Measurements from ENCODE around the gene LRRK1. TPM values are rescaled to one million over a fixed set of nuclear protein-coding genes. Genes with fewer than 3 reads are reported as not detected.

LRRK1 gene
- total and polyA plus RNA-seq, 2 of the 13 experiments (the other 11 are each of a cell fraction or from before 2014, with no cell fraction given) = 0.13 to 1.2 TPM

GRCh38 chr15:101088788-101089578, 169.8 kb downstream of the LRRK1 start (continued):
- TF ChIP-seq CBX2 (IDR thresholded peaks at IDR 0.05; ENCODE audit: low read depth, low read length) = no peak
- TF ChIP-seq CBX2 (CRISPR knock-in tag; IDR thresholded peaks at IDR 0.05; ENCODE audit: low read depth) = no peak
- TF ChIP-seq, protein P1, sequence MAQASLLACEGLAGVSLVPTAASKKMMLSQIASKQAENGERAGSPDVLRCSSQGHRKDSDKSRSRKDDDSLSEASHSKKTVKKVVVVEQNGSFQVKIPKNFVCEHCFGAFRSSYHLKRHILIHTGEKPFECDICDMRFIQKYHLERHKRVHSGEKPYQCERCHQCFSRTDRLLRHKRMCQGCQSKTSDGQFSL (CRISPR knock-in tag; IDR thresholded peaks at IDR 0.05) = no peak
- no peak for TF ChIP-seq ZNF703 (CRISPR knock-in tag; IDR thresholded peaks at IDR 0.05; ENCODE audit: borderline replicate concordance)
- no peak; the same call in 1 of the 2 replicates for TF ChIP-seq ZNF350 (CRISPR knock-in tag; IDR thresholded peaks at IDR 0.05; ENCODE audit: borderline replicate concordance, low read depth)
- TF ChIP-seq ZNF547 (CRISPR knock-in tag; IDR thresholded peaks at IDR 0.05) = no peak
- TF ChIP-seq FOXA3 (CRISPR knock-in tag; IDR thresholded peaks at IDR 0.05) = no peak
- no peak for TF ChIP-seq KDM5A (IDR thresholded peaks at IDR 0.05; ENCODE audit: borderline replicate concordance, low read length)
- no peak for TF ChIP-seq ARID3A (IDR thresholded peaks at IDR 0.05; ENCODE audit: low read depth, low read length)
- no peak for TF ChIP-seq ZNF878 (CRISPR knock-in tag; IDR thresholded peaks at IDR 0.05)
- no peak for TF ChIP-seq MED8 (CRISPR knock-in tag; IDR thresholded peaks at IDR 0.05; ENCODE audit: insufficient replicate concordance)
- TF ChIP-seq, protein P2, sequence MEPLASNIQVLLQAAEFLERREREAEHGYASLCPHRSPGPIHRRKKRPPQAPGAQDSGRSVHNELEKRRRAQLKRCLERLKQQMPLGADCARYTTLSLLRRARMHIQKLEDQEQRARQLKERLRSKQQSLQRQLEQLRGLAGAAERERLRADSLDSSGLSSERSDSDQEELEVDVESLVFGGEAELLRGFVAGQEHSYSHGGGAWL (CRISPR knock-in tag; IDR thresholded peaks at IDR 0.05) = peak; percentile 57; the same call in 1 of the 2 replicates
- peak; percentile 71; the same call in 1 of the 2 replicates for TF ChIP-seq YEATS4 (CRISPR knock-in tag; IDR thresholded peaks at IDR 0.05; ENCODE audit: borderline replicate concordance)
- no peak for TF ChIP-seq ZNF496 (CRISPR knock-in tag; IDR thresholded peaks at IDR 0.05; ENCODE audit: insufficient replicate concordance)
- no peak for TF ChIP-seq ZBTB1 (CRISPR knock-in tag; IDR thresholded peaks at IDR 0.05; ENCODE audit: borderline replicate concordance)
- TF ChIP-seq SMYD3 (CRISPR knock-in tag; IDR thresholded peaks at IDR 0.05) = no peak
- TF ChIP-seq, protein P3, sequence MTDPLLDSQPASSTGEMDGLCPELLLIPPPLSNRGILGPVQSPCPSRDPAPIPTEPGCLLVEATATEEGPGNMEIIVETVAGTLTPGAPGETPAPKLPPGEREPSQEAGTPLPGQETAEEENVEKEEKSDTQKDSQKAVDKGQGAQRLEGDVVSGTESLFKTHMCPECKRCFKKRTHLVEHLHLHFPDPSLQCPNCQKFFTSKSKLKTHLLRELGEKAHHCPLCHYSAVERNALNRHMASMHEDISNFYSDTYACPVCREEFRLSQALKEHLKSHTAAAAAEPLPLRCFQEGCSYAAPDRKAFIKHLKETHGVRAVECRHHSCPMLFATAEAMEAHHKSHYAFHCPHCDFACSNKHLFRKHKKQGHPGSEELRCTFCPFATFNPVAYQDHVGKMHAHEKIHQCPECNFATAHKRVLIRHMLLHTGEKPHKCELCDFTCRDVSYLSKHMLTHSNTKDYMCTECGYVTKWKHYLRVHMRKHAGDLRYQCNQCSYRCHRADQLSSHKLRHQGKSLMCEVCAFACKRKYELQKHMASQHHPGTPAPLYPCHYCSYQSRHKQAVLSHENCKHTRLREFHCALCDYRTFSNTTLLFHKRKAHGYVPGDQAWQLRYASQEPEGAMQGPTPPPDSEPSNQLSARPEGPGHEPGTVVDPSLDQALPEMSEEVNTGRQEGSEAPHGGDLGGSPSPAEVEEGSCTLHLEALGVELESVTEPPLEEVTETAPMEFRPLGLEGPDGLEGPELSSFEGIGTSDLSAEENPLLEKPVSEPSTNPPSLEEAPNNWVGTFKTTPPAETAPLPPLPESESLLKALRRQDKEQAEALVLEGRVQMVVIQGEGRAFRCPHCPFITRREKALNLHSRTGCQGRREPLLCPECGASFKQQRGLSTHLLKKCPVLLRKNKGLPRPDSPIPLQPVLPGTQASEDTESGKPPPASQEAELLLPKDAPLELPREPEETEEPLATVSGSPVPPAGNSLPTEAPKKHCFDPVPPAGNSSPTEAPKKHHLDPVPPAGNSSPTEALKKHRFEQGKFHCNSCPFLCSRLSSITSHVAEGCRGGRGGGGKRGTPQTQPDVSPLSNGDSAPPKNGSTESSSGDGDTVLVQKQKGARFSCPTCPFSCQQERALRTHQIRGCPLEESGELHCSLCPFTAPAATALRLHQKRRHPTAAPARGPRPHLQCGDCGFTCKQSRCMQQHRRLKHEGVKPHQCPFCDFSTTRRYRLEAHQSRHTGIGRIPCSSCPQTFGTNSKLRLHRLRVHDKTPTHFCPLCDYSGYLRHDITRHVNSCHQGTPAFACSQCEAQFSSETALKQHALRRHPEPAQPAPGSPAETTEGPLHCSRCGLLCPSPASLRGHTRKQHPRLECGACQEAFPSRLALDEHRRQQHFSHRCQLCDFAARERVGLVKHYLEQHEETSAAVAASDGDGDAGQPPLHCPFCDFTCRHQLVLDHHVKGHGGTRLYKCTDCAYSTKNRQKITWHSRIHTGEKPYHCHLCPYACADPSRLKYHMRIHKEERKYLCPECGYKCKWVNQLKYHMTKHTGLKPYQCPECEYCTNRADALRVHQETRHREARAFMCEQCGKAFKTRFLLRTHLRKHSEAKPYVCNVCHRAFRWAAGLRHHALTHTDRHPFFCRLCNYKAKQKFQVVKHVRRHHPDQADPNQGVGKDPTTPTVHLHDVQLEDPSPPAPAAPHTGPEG (CRISPR knock-in tag; IDR thresholded peaks at IDR 0.05) = peak; percentile 50; the same call in 1 of the 2 replicates
- no peak for TF ChIP-seq SRY (CRISPR knock-in tag; IDR thresholded peaks at IDR 0.05)
- TF ChIP-seq KAT2B (IDR thresholded peaks at IDR 0.05; ENCODE audit: borderline replicate concordance, low read depth, low read length) = no peak
